GM18909 (cell line): ENCODE data around the gene HSD3B2.

ENCODE experiments used
- ATAC-seq: cut with Tn5 transposase; IDR thresholded peaks from one replicate; pipeline ENCODE4 v1.9.1; 2021; ENCODE audit warnings: mild to moderate bottlenecking; ENCODE audit not compliant: unreplicated experiment, poor library complexity

HSD3B2 gene

GRCh38 chr1:119451158-119451557, 36.2 kb downstream of the HSD3B2 start:
- ATAC-seq, result no peak

- no peak for ATAC-seq
Measured at GRCh38 chr1:119452091-119452490, 37.1 kb downstream of the HSD3B2 start.

GRCh38 chr1:119453021-119453420, 38.1 kb downstream of the HSD3B2 start:
- ATAC-seq, result no peak

- no peak for ATAC-seq
Measured at GRCh38 chr1:119462964-119463363, 48.0 kb downstream of the HSD3B2 start.

GRCh38 chr1:119463569-119463968, 48.6 kb downstream of the HSD3B2 start:
- ATAC-seq, result no peak

GRCh38 chr1:119466445-119466844, 51.5 kb downstream of the HSD3B2 start:
- no peak for ATAC-seq

- ATAC-seq, result no peak
Measured at GRCh38 chr1:119467219-119467618, 52.3 kb downstream of the HSD3B2 start.

GRCh38 chr1:119467857-119468668, 53.1 kb downstream of the HSD3B2 start:
- ATAC-seq, result no peak

- no peak for ATAC-seq
Measured at GRCh38 chr1:119469741-119470140, 54.8 kb downstream of the HSD3B2 start.

- ATAC-seq, result no peak
Measured at GRCh38 chr1:119470377-119470776, 55.4 kb downstream of the HSD3B2 start.

- no peak for ATAC-seq
Measured at GRCh38 chr1:119470958-119471357, 56.0 kb downstream of the HSD3B2 start.

GRCh38 chr1:119471566-119471965, 56.6 kb downstream of the HSD3B2 start:
- no peak for ATAC-seq

GRCh38 chr1:119472080-119472818, 57.3 kb downstream of the HSD3B2 start:
- no peak for ATAC-seq
